BJ (cell line): ENCODE results near the gene ANXA6. TPM values are rescaled to one million over a fixed set of nuclear protein-coding genes. Genes with fewer than 3 reads are reported as not detected.

Experiments
- CTCF ChIA-PET: fragments of 350-600 bp; formaldehyde crosslinking; extraction: SDS; loops from one replicate; lab custom pipeline; 2021; ENCODE audit warnings: antibody characterized with exemption, inconsistent platforms; lab: Yijun Ruan, JAX
- POLR2A ChIA-PET: fragments of 300-600 bp; sonication (Branson Sonifier 250); formaldehyde crosslinking; extraction: SDS; loops from one replicate; lab custom pipeline; 2021; ENCODE audit warnings: antibody characterized with exemption; lab: Charles Lee
- DNase-seq: peaks from one replicate; pipeline ENCODE4 v3.0.0-alpha.2; 2011; ENCODE audit warnings: low read depth
- H3K27me3 ChIP-seq: 2 replicates; pipeline ENCODE4 v1.6.0; 2011; ENCODE audit warnings: low read length; ENCODE audit not compliant: control insufficient read depth, insufficient read depth
- H3K36me3 ChIP-seq: 2 replicates; pipeline ENCODE4 v1.5.1; 2011; ENCODE audit warnings: low read length; ENCODE audit not compliant: control insufficient read depth, insufficient read depth
- H3K4me3 ChIP-seq: 2 replicates; pipeline ENCODE4 v1.5.1; 2011; ENCODE audit warnings: low read depth, mild to moderate bottlenecking, control low read depth, low read length
- polyA plus RNA-seq: library from polyadenylated mRNA; depleted of rRNA; stranded (reverse); fragments of >200 nt; gene quantifications from 2 replicates; pipeline ENCODE4 v1.2.3, GENCODE V29; 2011
- TF ChIP-seq, protein P1 (sequence below): IDR thresholded peaks from 2 replicates; pipeline ENCODE4 v1.5.1; 2011; ENCODE audit warnings: low read depth, mild to moderate bottlenecking, control low read depth, inconsistent platforms, low read length, moderate library complexity; ENCODE audit not compliant: insufficient read depth

Gene ANXA6
- polyA plus RNA-seq, 1 experiment: 528 TPM

DNA sequence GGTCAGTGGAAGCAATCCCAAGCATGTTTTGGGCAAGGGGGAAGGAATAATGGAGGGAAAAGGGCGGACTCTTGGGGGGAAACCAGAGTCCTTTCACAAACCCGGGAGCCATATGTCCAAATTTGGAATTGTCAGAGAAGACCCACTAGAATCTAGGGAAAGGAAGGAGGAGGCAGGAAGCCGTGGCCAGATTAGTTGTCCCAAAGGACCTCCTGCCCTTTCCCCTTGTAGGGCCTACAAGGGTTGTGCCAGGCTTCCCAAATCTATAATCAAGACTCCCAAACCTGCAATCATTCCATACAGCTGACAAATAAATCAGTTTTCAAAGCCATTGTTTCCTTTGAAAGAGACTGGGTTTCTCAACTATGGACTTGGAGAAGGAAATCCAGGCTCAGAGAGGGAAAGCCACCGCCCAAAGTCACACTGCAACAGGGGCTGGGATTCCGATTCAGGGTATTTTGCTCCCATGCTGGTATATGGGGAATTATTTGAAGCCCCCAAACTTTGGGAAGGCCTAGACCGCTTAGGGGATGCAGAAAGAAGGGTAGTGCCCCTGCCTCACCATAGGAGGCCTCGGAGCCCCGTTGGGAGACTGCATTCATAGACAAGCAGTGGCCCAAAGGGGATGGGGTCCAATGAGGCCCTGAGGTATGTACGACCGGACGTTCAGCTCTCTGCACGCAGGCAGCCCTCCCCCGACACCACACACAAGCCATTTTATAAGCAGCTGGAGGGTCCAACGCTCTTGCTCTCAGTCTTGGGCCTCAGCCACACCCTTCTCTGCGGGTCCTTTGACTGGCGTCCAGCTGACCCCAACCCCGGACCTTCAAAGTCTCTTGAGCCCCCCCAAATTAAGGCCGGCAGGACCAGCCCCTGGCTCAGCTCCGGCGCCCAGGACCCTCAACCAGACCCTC lies 815 bp downstream of the ANXA6 start:
- Histone ChIP-seq H3K4me3 (peak overlapping the region; percentile 68), H3K27me3 (no peaks in the 10 kb centered on the region), H3K36me3 (peaks cover 4% of the 10 kb centered on the region; the same call in 1 of the 2 replicates)
- TF ChIP-seq, protein P1, sequence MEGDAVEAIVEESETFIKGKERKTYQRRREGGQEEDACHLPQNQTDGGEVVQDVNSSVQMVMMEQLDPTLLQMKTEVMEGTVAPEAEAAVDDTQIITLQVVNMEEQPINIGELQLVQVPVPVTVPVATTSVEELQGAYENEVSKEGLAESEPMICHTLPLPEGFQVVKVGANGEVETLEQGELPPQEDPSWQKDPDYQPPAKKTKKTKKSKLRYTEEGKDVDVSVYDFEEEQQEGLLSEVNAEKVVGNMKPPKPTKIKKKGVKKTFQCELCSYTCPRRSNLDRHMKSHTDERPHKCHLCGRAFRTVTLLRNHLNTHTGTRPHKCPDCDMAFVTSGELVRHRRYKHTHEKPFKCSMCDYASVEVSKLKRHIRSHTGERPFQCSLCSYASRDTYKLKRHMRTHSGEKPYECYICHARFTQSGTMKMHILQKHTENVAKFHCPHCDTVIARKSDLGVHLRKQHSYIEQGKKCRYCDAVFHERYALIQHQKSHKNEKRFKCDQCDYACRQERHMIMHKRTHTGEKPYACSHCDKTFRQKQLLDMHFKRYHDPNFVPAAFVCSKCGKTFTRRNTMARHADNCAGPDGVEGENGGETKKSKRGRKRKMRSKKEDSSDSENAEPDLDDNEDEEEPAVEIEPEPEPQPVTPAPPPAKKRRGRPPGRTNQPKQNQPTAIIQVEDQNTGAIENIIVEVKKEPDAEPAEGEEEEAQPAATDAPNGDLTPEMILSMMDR: peak; percentile 21; the same call in 1 of the 2 replicates
- ChIA-PET POLR2A (interaction anchor here (0.6 to 0.9 kb wide), 2 partner anchors 36 to 42 kb away, joined by 3 read pairs; no protein-coding TSS in a partner anchor), CTCF (interaction anchor here (1.2 to 2.8 kb wide), 6 partner anchors 11 to 105 kb away, joined by 3 to 16 read pairs (median 4); no protein-coding TSS in a partner anchor)
- no peak for DNase-seq

DNA sequence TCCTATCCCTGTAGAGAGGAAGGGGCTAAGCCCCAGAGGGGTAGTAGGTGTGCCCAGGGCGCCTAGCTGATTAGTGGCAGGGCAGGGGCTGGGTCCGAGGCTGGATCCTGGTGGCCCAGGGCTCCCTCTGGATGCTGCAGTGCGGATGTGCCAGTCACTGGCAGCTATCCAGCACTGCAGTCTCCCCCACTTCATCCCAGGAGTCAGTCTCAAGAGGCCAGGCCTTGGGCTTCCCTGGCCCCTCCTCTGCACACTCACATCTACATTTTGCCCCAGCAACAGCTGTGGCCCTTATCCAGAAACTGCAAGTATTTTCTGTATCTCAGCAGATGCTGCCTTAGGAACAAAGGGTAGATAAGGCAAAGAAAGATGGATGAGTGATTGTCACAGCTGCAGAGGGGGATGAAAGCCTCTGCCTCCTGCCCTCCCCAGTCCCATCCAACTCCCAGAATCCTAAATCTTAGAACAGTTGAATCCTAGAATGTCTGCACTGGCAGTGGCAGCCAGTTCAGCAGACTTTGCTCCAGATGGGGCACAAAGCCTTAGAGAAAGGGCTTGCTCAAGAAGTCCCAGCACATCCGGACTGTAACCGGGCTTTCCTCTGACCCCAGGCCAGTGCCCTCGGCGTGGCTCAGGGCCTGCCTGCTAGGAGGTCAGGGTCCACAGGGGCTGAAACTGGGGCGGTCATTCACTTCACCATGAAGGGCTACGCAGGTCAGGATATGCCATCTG lies 1.6 kb downstream of the ANXA6 start:
- ChIA-PET POLR2A (no interaction called here), CTCF (interaction anchor here (1.5 to 2.8 kb wide), 3 partner anchors 11 to 41 kb away, joined by 4 to 13 read pairs (median 8); no protein-coding TSS in a partner anchor)
- Histone ChIP-seq H3K4me3 (peak overlapping the region; percentile 68), H3K27me3 (no peaks in the 10 kb centered on the region), H3K36me3 (peaks cover 4% of the 10 kb centered on the region; the same call in 1 of the 2 replicates)
- DNase-seq: no peak
- TF ChIP-seq, protein P1: 0 out of 2 replicates have a peak, but pooled peaks have one; percentile 13

DNA sequence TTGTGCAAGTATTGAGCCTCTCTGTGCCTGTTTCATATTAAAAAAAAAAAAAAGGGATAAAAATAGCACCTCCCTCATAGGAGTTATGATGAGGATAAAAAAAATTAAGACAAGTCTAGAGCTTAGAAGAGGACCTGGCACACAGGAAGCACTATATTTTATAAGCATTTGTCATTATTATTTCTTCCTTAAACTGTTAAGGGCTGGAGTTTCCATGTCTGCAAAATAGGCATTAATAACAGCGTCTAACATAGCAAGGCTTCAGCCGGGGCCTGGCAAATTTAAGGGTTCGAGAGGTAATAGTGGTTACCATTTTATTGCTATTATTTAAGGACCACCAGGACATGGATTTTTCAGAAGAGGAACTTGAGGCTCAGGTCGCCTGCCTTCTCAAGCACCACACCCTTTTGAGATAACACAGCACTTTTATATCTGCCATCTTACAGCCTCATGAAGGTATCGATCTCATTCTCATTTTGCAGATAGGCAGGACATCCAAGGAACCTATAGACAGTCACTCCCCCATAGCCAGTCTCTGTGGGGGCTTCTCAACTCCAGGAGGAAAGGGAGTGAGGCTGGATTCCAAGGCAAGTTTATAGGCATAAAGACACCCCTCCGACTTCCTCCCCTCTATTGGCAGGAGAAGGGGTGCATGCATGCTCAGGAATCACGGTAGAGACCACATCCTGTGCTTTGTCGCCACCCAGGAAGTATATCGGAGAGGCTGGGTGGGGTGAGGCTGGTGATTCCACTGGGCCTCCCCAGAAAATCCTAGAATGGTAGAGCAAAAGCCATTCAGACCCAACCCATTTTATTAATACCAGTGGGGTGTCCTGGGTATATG lies 2.4 kb downstream of the ANXA6 start:
- H3K4me3 ChIP-seq: peak overlapping the region; percentile 68
- peaks cover 4% of the 10 kb centered on the region for H3K36me3 ChIP-seq
- no peaks in the 10 kb centered on the region for H3K27me3 ChIP-seq
- ChIA-PET CTCF (interaction anchor here (1.5 kb wide), 2 partner anchors 12 to 29 kb away, joined by 4 to 8 read pairs; no protein-coding TSS in a partner anchor), POLR2A (no interaction called here)
- DNase-seq: no peak
- TF ChIP-seq, protein P1: no peak

DNA sequence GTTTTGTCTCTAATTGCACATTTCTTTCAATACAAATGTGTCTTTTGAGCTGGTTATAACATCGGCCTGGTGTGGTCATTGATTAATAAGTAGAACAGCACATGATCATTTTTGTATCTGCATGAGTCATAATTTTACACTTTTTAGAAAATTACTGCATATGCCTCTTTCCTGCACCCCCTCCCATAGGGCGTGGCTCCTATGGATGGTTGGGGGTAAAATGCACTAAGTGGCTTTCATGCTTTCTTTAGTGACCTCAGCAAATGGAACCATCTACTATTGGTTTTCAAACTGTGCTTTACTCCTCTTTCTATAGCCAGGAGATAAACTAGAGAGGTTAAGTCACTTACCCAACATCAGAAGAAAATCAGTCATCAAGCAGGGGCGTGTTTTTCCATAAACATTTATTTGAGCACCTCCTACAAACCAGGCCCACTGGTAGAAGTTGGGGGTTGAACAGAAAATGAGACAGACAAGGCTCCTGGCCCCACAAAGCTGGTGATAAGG lies 3.8 kb downstream of the ANXA6 start:
- Histone ChIP-seq H3K36me3 (peaks cover 6% of the 10 kb centered on the region), H3K4me3 (no peak overlapping the region), H3K27me3 (no peaks in the 10 kb centered on the region)
- DNase-seq: no peak
- ChIA-PET POLR2A (no interaction called here), CTCF (interaction anchor here (1.2 kb wide), 1 partner anchor 10 kb away, joined by 4 read pairs; no protein-coding TSS in a partner anchor)
- TF ChIP-seq, protein P1: no peak
